IMR-90 (cell line): ENCODE data around the gene H2BW2.
"Not testable (repeated sequence)": the region's sequence is repeated elsewhere in the genome, so short reads cannot be mapped to it uniquely, and the experiment has no call there.

Source experiments
- BHLHE40 ChIP-seq: fragments of 150-350 bp; IDR thresholded peaks from 2 replicates; pipeline ENCODE4 v1.6.1; 2016; ENCODE audit warnings: mild to moderate bottlenecking, low read depth, low read length
- CEBPB ChIP-seq: IDR thresholded peaks from 2 replicates; pipeline ENCODE4 v1.6.1; 2012; ENCODE audit warnings: low read depth, low read length, improper control_type of control experiment
- CTCF ChIP-seq: conservative IDR thresholded peaks from 2 replicates; pipeline ENCODE4 v1.5.1; 2012; ENCODE audit warnings: mild to moderate bottlenecking, low read depth, low read length, improper control_type of control experiment
- ELK1 ChIP-seq: fragments of 150-350 bp; IDR thresholded peaks from 2 replicates; pipeline ENCODE4 v1.6.1; 2016; ENCODE audit warnings: low read depth, mild to moderate bottlenecking, low read length, moderate library complexity, borderline replicate concordance
- FOS ChIP-seq: fragments of 150-350 bp; IDR thresholded peaks from 2 replicates; pipeline ENCODE4 v1.6.1; 2016; ENCODE audit warnings: low read depth, low read length
- MXI1 ChIP-seq: IDR thresholded peaks from 2 replicates; pipeline ENCODE4 v1.6.1; 2012; ENCODE audit warnings: low read depth, mild to moderate bottlenecking, low read length, moderate library complexity, borderline replicate concordance
- NFE2L2 ChIP-seq: fragments of 150-350 bp; IDR thresholded peaks from 2 replicates; pipeline ENCODE4 v1.6.1; 2016; ENCODE audit warnings: low read depth, mild to moderate bottlenecking, low read length
- POLR2A ChIP-seq: IDR thresholded peaks from 2 replicates; pipeline ENCODE4 v1.6.1; 2012; ENCODE audit warnings: mild to moderate bottlenecking, low read depth, low read length
- RFX5 ChIP-seq: IDR thresholded peaks from 2 replicates; pipeline ENCODE4 v1.8.0; 2012; ENCODE audit warnings: low read depth, mild to moderate bottlenecking, low read length, moderate library complexity
- SMC3 ChIP-seq: fragments of 150-350 bp; IDR thresholded peaks from 2 replicates; pipeline ENCODE4 v1.6.1; 2016; ENCODE audit warnings: low read depth, mild to moderate bottlenecking, antibody characterized with exemption, low read length, moderate library complexity
- TF ChIP-seq, protein P1 (sequence below): fragments of 150-350 bp; IDR thresholded peaks from 2 replicates; pipeline ENCODE4 v1.6.1; 2017; ENCODE audit warnings: mild to moderate bottlenecking, antibody characterized with exemption, low read length, low read depth

GRCh38 chrX:104075778-104076445 is 36.2 kb downstream of the H2BW2 start, which contains the start of gene TMSB15C:
- TF ChIP-seq CTCF, RFX5, POLR2A, NFE2L2, BHLHE40, CEBPB, SMC3, MXI1, ELK1, FOS: not testable (repeated sequence)
- TF ChIP-seq, protein P1, sequence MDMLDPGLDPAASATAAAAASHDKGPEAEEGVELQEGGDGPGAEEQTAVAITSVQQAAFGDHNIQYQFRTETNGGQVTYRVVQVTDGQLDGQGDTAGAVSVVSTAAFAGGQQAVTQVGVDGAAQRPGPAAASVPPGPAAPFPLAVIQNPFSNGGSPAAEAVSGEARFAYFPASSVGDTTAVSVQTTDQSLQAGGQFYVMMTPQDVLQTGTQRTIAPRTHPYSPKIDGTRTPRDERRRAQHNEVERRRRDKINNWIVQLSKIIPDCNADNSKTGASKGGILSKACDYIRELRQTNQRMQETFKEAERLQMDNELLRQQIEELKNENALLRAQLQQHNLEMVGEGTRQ = not testable (repeated sequence)
